ENCODE results near the gene TMEM150C.

The TMEM150C gene

GRCh38 chr4:82510216-82510615 is 51.6 kb downstream of the TMEM150C start:
- no peak for DNase-seq (ENCODE audit: low read depth, low spot score)
- in situ Hi-C loops (cut with HindIII; ENCODE audit: low sequenced_read_pairs), result no loop called here
- TF ChIP-seq, protein P1, sequence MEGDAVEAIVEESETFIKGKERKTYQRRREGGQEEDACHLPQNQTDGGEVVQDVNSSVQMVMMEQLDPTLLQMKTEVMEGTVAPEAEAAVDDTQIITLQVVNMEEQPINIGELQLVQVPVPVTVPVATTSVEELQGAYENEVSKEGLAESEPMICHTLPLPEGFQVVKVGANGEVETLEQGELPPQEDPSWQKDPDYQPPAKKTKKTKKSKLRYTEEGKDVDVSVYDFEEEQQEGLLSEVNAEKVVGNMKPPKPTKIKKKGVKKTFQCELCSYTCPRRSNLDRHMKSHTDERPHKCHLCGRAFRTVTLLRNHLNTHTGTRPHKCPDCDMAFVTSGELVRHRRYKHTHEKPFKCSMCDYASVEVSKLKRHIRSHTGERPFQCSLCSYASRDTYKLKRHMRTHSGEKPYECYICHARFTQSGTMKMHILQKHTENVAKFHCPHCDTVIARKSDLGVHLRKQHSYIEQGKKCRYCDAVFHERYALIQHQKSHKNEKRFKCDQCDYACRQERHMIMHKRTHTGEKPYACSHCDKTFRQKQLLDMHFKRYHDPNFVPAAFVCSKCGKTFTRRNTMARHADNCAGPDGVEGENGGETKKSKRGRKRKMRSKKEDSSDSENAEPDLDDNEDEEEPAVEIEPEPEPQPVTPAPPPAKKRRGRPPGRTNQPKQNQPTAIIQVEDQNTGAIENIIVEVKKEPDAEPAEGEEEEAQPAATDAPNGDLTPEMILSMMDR (IDR thresholded peaks at IDR 0.05; ENCODE audit: low read depth, low read length), result no peak
- H3K4me3 ChIP-seq (ENCODE audit: low read depth, low read length), result no peak overlapping the region

DNA sequence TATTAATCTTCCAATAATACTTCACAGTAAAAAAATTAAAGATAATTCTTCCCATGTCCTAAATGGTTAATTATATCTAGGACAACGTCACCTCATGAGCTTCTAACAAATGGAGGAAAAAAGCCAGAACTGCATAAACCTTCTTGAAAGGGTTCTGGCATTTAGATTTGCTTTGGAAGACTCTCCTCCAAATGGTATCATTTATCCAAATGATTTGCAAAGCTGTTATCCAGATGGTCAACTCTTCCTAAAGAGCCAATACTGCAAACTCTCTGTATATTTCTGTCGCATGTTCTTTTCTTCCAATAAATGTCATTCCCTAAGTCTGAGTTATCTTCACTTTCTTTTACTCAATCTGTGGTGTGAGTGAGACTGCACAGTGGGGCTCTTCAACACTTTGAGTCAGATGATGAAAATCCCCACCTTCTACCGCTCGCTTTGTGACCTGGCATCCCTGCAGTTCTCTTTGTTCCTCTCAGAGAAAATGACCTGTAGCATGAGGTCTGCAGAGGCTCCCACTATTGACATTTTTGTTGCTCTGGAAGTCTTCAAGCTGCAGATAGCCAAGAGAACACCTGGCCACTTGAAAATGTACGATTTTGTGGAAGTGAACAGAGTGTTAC is 52.9 kb downstream of the TMEM150C start:
- TF ChIP-seq, protein P1 (IDR thresholded peaks at IDR 0.05; ENCODE audit: low read depth, low read length), result no peak
- in situ Hi-C loops (cut with HindIII; ENCODE audit: low sequenced_read_pairs), result no loop called here
- no peak for DNase-seq (ENCODE audit: low read depth, low spot score)
- H3K4me3 ChIP-seq (ENCODE audit: low read depth, low read length), result no peak overlapping the region

GRCh38 chr4:82508011-82508410 is 53.8 kb downstream of the TMEM150C start:
- TF ChIP-seq, protein P1 (IDR thresholded peaks at IDR 0.05; ENCODE audit: low read depth, low read length), result no peak
- in situ Hi-C loops (cut with HindIII; ENCODE audit: low sequenced_read_pairs), result no loop called here
- H3K4me3 ChIP-seq (ENCODE audit: low read depth, low read length), result no peak overlapping the region
- no peak for DNase-seq (ENCODE audit: low read depth, low spot score)

DNA sequence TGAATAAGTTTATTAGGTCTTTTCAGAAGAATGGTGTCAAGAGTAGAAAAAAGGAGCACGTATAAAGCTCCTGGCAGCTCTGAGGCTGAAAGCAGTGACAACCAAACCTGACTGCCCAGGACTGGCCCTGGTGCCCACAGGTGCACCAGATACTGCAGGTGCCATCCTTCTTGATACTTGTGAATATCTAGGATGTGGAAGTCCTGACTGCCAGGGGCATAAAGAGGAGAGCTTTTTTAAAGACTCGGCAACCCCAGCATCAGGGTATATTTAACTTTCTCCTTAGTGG is 60.7 kb downstream of the TMEM150C start:
- no peak for DNase-seq (ENCODE audit: low read depth, low spot score)
- TF ChIP-seq, protein P1 (IDR thresholded peaks at IDR 0.05; ENCODE audit: low read depth, low read length), result no peak
- no peak overlapping the region for H3K4me3 ChIP-seq (ENCODE audit: low read depth, low read length)
- in situ Hi-C loops (cut with HindIII; ENCODE audit: low sequenced_read_pairs), result no loop called here

DNA sequence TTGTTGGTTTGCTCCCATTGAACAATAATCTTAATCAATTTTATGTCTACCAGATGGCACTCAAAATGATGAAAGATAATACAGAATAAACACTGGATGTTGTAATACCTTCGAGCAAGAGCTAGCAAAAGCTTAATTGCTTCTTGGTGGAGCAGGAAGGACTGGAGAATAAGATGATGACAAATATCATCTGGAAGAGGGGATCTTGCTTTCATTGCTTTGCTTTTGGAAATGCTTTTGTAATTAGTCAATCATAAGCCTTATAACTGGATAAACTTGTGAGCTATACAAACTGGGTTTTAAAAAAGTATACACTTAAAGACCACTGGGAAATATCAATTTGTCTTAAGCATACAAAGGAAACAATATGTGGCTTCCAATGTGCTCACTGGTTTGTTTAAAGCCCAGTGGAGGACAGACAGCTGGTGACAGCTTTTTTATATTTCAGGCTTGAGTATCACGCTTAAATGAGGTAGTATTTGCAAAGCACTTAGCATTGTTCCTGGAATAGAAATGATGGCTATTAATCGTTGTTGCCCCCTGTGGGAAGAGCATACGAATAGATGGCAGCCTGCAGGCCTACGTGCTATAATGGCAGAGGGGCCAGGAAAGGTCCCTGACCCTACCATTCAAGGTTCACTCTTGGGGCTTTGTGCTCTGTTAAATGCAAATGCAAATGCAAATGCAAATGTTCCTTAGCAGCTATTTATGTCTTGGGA is 61.2 kb downstream of the TMEM150C start:
- no peak for DNase-seq (ENCODE audit: low read depth, low spot score)
- no peak overlapping the region for H3K4me3 ChIP-seq (ENCODE audit: low read depth, low read length)
- TF ChIP-seq, protein P1 (IDR thresholded peaks at IDR 0.05; ENCODE audit: low read depth, low read length), result no peak
- in situ Hi-C loops (cut with HindIII; ENCODE audit: low sequenced_read_pairs), result no loop called here

- in situ Hi-C loops (cut with HindIII; ENCODE audit: low sequenced_read_pairs), result no loop called here
- H3K4me3 ChIP-seq (ENCODE audit: low read depth, low read length), result no peak overlapping the region
- TF ChIP-seq, protein P1 (IDR thresholded peaks at IDR 0.05; ENCODE audit: low read depth, low read length), result no peak
- no peak for DNase-seq (ENCODE audit: low read depth, low spot score)
Measured at GRCh38 chr4:82499738-82500434, 61.9 kb downstream of the TMEM150C start.

Data from astrocyte of the spinal cord (primary cell).